COR-L47 (cell line): ENCODE results near the gene BABAM2.
A peak's percentile ranks its signal among the peaks of the same experiment; 100 is the strongest.

Experiments
- DNase-seq: peaks from one replicate; lab custom pipeline; 2025; lab: John Stamatoyannopoulos, UW

BABAM2 gene

GRCh38 chr2:28346587-28346986 lies 456.1 kb downstream of the BABAM2 start:
- DNase-seq = no peak

- no peak for DNase-seq
These were observed 456.7 kb downstream of the BABAM2 start for GRCh38 chr2:28347193-28347592.

GRCh38 chr2:28347596-28347995 lies 457.1 kb downstream of the BABAM2 start:
- DNase-seq = no peak

- DNase-seq = no peak
These were observed 457.6 kb downstream of the BABAM2 start for GRCh38 chr2:28348149-28348567.

- no peak for DNase-seq
These were observed 458.4 kb downstream of the BABAM2 start for GRCh38 chr2:28348921-28349320.

GRCh38 chr2:28349546-28350165 lies 459.1 kb downstream of the BABAM2 start:
- DNase-seq = no peak

- no peak for DNase-seq
These were observed 459.7 kb downstream of the BABAM2 start for GRCh38 chr2:28350196-28350595.

GRCh38 chr2:28350791-28351285 lies 460.3 kb downstream of the BABAM2 start:
- no peak for DNase-seq

- DNase-seq = no peak
These were observed 461.1 kb downstream of the BABAM2 start for GRCh38 chr2:28351621-28352020.

- DNase-seq = no peak
These were observed 461.6 kb downstream of the BABAM2 start for GRCh38 chr2:28352104-28352503.

- DNase-seq = no peak
These were observed 462.2 kb downstream of the BABAM2 start for GRCh38 chr2:28352610-28353195.

- DNase-seq = no peak
These were observed 464.5 kb downstream of the BABAM2 start for GRCh38 chr2:28354920-28355520.

- no peak for DNase-seq
These were observed 465.1 kb downstream of the BABAM2 start for GRCh38 chr2:28355521-28356094.

- DNase-seq = peak; percentile 70
These were observed 465.8 kb downstream of the BABAM2 start for GRCh38 chr2:28356095-28356911.

GRCh38 chr2:28357055-28357454 lies 466.5 kb downstream of the BABAM2 start:
- no peak for DNase-seq

- no peak for DNase-seq
These were observed 467.6 kb downstream of the BABAM2 start for GRCh38 chr2:28357948-28358667.

- no peak for DNase-seq
These were observed 468.2 kb downstream of the BABAM2 start for GRCh38 chr2:28358668-28359201.

GRCh38 chr2:28359222-28360057 lies 468.9 kb downstream of the BABAM2 start:
- DNase-seq = no peak

GRCh38 chr2:28360058-28360717 lies 469.7 kb downstream of the BABAM2 start:
- no peak for DNase-seq
